Inferior parietal cortex (tissue), 1 donor: ENCODE measurements around the gene WFS1.

ENCODE experiments used
- DNase-seq: peaks from one replicate; pipeline ENCODE4 v3.0.0-alpha.2; 2016; ENCODE audit errors: extremely low spot score

WFS1 gene, protein sequence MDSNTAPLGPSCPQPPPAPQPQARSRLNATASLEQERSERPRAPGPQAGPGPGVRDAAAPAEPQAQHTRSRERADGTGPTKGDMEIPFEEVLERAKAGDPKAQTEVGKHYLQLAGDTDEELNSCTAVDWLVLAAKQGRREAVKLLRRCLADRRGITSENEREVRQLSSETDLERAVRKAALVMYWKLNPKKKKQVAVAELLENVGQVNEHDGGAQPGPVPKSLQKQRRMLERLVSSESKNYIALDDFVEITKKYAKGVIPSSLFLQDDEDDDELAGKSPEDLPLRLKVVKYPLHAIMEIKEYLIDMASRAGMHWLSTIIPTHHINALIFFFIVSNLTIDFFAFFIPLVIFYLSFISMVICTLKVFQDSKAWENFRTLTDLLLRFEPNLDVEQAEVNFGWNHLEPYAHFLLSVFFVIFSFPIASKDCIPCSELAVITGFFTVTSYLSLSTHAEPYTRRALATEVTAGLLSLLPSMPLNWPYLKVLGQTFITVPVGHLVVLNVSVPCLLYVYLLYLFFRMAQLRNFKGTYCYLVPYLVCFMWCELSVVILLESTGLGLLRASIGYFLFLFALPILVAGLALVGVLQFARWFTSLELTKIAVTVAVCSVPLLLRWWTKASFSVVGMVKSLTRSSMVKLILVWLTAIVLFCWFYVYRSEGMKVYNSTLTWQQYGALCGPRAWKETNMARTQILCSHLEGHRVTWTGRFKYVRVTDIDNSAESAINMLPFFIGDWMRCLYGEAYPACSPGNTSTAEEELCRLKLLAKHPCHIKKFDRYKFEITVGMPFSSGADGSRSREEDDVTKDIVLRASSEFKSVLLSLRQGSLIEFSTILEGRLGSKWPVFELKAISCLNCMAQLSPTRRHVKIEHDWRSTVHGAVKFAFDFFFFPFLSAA

DNA sequence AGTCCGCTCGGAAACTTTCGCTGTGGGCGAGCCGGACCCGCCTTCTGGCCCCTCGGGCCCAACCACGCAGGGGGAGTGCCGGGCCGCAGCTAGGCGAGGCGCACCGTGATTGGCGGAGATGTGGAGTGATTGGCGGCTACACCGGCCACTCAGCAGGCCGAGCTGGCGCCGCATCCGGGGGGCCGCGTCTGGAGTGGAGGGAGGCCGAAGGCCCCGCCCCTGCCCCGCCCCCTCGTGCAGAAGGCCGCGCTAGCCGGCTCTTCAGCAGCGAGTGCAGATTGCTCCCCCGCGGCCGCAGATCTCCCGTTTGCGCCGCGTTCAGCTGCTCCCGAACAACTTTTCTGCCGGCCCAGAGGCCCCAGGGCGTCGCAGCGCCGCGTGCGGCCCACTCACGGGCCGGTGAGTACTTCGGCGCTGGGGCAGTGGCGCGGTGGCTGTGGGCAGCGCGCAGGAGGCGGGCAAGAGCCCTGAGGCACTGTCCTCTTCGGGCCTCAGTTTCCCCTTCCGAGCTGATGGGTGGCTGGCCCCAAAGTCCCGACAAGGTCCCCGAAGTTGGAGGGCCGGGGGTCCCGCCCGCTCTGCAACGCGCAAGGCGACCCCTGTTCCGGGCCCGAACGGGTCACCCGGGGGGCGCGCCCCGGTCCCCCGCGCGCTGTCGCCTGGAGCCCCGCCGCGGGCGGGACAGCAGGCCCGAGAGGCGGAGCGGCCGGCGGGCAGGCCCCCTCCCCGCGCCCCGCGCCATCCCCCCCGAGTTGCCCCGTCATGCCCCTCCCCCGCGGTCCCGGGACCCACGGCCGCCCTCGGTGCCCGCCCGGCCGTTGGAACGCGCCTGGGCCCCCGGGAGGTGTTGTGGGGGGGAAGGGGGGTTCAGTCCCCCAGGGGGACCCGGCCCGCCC lies at the start of gene WFS1:
Gene WFS1 (plus strand): TSS at position 235 of the 896 bp plus-strand sequence. CDS start 7,606 bp downstream, outside the sequence.
- peak; percentile 97 for DNase-seq

DNA sequence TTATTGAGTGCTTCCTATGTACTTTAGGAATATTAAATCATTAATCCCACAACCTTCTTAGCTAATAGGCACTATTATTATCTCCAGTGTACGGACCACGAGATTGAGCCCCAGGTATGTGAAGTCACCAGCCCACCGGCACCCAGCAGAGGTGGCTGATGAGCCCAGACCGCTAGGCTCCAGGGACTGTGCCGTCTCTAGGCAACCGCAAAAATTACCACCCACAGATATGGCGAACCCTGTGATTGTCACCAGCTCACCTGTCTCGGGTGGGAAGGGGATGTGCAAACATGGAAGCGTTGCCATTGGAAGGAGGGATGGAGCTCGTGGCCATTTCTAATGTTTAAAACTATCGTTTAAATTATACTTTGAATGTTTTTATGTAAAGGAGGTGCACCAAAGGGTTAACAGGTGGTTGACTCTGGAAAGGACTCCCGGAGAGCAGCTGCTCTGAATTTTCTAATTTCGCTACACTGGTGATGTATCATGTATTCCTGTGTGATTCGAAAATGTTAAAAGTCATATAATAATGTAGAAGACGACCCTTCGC lies 48.3 kb upstream of the WFS1 start:
- no peak for DNase-seq

DNA sequence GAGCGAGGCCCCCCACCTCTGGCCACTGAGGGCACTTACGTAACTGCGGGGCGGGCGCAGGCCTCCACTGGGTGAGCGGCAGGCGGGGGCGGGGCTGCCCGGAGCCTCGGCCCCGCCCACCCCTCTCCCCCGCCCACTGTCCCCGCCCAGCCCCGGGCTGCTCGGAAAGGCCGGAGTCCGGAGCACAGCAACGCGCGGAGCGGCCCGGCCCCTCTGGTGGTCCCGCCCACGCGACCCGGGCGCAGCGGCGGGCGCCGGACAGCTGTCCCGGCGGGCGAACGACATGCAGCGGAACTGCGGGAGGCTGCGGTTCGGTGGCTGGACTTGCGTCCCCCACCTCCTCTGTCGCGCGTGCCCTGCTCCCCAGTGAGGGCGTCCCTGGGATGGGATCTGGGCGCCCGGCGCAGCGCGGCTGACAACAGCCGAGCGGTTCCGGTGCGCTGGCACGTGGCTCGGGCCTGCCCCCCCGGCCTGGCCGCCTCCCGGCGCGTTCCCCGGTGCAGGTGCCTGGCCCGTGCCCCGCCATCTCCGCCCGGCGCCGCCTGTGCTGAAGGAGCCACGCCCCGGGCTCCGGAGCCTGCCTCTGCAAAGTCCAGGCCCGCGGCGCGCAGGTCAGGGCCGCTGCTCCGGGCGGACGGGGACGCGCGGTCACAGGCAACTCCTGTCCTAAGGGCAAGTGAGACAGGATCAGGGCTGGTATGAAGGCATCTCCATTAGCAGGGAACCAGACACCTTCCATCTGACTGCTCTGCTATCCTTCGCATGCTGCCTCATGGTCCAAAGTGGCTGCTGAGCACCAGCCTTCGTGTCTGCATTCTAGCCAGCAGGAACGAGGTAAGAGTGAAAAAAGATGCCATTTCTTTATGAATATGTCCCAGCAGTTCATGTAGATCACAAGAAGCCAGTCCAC lies 47.5 kb upstream of the WFS1 start:
- DNase-seq: peak; percentile 65

DNA sequence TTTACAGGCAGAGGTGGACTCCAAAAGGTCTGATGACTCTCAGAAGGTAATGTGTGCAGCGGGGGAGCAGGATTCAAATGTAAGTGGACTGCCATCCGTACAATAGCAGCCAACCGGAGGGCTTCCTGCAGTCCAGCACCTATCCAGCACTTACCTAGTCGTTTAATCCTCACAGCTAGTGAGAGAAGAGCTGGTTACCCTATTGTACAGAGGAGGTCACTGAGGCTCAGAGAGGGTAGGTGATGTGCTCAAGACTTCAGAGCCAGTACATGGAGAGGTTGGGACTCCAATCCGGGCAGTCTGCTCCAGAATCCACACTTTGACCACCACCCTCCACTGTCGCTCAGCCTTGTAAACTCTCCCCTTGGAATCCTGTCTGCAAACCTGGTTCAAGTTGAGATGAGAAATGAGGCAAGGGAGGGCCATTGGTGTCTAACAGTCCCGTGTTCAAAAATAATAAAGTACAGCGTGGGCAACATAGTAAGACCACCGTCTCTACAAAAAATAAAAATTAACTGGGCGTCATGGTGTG lies 46.8 kb upstream of the WFS1 start:
- peak; percentile 58 for DNase-seq

DNA sequence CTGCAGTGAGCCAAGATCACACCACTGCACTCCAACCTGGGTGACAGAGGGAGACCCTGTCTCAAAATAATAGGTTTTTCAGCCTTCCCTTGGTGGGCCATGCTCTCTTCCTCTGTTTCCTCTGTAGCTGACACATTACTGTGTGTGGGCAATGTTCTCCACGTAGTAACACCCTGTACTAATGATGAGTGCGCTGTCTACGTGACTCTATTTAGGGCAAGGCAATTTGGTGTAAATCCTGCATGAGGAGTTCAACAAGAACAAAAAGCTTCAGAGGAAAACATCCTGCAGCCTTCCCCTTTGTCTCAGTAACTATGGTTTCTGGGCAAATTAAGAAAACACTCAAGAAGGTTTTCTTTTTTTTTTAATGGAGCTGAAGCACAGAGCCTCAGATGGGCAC lies 44.9 kb upstream of the WFS1 start:
- DNase-seq: no peak

DNA sequence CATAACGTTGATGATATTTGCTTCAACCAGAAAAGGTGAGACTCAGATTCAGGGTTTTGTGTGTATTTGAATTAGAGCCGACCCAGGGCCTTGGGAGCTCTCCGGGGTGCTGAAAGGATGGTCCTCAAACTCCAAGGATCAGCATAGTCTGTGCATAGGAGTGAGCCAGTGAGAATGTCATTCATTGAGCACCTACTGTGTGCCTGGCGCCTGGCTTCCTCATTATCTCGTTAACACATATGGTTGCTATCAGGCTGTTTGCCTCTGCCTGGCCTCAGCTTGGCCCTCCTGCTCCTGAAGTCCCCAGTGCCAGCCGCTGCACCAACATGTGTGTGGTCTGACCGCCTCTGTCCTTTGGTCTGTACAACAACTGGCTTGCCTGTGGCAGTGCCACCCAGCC lies 44.2 kb upstream of the WFS1 start:
- no peak for DNase-seq

DNA sequence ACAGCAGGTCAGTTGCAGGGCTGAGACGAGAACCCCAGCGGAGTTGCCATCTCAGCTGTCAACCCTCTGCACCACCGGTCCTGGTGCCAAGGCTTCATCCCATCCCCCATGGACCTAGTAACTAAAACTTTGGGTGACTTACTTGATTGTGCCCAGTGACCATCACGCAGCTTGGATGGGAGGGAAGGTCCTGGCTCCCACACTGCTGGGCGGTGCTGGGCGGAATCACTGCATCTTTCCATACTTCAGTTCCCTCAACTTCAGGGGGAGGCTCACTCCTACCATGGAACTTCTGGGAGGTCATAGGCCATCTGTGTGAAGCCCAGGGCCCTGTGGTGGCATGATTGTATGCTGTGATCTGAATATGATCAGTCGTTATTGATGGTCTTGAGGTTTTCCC lies 43.1 kb upstream of the WFS1 start:
- no peak for DNase-seq

DNA sequence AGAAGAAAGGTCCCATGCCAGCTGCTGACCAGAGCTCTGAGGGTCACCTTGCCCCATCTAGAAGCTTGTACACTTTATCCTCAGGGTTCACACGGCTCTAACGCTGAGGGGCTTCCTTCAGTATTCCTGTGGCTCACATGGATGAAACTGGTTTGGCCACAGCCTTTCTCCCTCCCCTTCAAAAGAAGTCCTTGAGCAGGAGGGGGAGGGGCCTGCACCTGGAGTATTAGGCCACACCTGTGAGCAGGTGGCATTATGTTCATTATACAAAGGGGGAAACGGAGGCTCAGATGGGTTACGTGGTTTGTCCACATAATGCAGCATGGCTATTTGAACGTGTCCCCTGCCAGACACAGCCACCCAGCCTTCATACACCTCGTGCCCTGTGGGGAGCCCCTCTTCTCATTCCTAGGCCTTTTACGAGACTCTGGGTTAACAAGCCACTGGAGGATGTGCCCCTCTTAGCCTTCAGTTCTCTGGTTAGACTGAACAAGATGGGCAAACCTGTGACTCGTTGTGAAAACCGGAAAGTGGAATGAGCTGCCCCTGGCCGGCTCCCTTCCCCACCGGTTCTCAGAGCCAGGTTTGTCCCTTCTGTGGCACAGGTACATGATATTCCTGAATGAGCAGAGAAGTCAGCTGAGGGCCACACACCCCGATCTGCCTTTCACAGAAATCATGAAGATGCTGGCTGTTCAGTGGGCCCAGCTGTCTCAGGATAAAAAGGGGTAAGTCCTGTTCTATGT lies 42.1 kb upstream of the WFS1 start:
- DNase-seq: no peak

DNA sequence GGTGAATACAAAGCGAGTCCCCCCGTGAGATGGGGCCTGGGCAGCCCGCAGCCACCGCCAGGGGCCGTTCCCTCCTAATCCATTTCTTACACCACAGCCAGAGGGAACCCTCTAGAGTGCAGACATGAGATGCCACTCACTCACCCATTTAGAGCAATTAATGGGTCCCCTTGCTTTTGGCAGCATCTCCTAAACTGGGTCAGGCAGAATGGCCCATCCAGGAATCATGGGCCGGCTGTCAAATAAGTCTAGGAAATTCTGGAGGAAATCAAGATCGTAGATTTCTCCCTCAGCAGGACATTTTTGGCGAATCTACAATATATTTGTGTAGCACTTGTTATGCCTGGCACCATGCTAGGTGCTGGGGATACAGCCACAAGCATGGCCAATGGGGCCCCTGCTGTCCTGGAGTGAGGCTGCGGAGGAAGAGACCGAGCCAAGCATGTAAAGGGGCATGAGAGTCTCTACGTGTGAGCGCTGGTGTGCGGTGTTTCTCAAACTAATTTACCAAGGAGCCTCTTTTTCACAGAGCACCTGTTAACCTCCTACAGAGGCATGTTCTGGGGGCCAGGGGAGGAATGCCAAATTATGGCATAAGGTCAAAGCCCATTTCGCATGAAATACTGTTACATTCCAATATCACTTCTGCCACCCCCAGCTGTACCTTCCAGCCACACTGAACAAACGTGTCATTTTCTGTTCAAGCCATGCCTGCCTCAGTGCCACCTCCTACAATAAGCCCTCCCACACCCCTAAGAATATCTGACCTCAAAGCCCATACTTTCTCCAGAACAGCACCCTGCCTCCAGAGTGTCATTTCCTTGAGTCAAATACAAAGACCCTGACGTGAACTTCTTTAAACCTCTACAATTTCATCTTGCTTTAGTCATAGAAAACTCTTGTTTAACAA lies 41.2 kb upstream of the WFS1 start:
- no peak for DNase-seq

DNA sequence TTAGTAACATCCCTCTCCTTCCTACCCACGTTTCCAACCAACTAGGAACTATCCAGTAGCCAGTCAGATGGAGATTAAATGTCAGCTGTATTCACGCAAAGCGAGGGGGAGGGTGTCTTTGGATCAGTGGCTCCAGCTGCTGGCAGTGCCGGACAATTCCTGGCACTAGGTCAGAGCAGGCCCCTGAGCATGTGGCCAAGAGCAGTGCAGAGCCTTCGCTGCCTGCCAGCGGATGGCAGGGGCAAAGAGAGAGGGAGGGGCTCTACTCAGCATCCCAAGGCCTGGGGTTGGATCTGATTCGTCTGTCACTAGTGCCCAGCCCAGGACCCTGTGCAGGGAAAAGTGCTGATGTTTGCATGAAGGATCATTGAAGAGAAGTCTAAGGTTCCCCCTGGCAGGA lies 40.6 kb upstream of the WFS1 start:
- peak; percentile 62 for DNase-seq

DNA sequence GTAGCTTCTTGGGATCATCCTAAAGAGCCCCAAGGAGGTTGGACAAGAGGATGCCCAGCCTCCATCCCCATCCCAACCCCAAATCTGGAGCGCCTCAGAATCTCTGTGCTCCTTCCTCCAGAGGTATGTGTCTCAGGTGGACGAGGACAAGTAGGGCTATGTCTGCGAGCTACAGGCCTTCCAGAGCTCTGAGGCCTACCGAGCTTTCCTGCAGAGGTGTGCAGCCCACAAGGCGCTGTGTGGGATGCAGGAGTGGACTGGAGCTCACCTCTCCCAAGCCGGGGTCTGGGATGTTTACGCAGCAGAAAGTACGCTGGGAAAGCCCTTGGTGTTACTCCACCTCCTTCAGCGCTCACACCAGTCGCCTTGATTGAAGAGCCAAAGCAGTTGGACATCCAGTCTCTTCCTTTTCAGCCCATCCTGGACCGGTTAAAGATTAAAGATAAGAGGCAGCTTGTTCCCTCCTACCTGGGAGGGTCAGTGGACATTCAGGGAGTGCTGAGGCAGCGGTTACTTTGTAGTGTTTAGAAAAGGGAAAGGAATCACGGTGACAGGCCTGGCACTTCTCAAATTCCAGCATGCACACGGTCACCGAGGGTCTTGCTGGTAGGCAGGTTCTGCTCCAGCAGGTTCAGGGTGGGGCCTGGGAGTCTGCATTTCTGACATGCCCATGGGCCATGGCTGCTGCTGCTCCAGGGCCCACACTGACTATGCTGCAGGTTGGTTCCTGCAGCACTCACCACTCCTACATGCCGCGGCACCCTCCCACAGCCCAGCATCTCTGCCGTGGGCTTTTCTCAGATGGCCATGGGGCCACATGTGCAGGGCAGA lies 39.8 kb upstream of the WFS1 start:
- DNase-seq: no peak

DNA sequence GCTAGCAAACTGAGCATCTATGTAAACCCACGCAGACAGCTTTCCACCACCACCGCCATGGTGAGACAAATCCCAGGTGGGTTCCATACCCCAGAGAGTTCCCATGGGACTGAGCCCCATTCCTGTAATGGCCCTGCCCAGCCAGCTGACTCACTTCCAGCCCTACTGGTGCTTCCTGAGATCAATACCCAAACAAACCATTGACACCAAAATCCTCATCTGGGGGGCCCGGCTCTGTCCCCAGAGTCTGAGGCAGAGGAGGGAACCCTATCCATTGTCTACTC lies 39.2 kb upstream of the WFS1 start:
- DNase-seq: no peak

DNA sequence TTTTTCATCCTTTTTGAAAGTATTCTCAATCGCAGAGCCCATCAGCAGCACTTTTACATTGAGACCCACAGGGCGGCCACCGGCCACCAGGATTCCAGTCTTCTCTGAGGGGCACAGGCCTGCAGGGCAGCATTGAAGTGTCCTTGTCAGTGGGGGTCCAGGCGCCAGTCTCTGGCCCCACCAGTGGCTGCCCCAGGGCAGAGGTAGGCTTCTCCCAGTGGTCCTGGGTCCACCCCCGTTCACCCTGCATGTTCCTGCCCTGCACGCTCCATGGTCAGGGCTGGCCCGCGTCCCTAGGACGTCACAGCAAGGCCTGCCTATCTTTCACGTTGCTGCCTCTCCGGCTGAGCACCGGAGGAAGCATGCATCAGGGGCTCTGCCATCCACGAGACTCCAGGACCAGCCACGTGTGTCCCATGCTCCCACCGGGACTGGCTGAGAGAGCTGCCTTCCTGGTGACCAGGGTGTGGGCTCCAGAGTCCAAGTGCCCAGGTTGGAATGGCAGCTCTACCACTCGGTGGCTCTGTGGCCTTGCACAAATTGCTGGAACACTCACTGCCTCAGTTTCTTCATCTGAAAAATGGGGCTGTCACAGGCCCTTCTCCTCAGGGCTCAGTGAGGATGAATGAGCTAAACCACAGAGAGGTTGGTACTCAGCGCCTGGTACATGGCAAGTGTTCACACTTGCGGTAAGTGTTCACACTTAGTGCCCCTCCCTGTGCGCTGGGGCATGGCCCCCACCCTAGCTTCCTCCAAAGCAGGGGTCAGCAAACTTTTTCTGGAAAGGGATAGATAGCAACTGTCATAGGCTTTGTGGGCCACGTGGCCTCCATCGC lies 38.6 kb upstream of the WFS1 start:
- DNase-seq: no peak

DNA sequence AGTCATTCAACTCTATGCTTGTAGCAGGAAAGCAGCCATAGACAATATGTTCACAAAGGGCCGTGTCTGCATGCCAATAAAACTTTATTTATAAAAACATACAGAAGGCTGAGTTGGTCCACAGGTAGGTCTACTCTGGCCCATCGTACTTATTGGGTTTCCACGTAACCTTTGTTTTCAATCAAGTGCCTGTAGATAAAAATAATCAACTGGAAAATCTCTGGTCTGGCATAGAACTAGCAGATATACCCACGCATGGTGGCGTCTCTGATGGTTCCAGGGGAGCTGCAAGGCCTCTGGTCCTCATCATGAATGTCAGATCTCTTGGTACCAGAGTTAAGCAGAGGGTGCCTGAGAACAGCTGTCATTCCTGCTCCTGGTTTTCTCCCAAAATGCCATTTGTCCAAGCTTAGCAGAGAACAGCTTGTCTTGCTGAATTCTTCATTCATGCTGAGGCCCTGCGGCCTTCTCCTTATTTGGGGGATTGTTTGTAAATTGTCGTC lies 37.9 kb upstream of the WFS1 start:
- no peak for DNase-seq

DNA sequence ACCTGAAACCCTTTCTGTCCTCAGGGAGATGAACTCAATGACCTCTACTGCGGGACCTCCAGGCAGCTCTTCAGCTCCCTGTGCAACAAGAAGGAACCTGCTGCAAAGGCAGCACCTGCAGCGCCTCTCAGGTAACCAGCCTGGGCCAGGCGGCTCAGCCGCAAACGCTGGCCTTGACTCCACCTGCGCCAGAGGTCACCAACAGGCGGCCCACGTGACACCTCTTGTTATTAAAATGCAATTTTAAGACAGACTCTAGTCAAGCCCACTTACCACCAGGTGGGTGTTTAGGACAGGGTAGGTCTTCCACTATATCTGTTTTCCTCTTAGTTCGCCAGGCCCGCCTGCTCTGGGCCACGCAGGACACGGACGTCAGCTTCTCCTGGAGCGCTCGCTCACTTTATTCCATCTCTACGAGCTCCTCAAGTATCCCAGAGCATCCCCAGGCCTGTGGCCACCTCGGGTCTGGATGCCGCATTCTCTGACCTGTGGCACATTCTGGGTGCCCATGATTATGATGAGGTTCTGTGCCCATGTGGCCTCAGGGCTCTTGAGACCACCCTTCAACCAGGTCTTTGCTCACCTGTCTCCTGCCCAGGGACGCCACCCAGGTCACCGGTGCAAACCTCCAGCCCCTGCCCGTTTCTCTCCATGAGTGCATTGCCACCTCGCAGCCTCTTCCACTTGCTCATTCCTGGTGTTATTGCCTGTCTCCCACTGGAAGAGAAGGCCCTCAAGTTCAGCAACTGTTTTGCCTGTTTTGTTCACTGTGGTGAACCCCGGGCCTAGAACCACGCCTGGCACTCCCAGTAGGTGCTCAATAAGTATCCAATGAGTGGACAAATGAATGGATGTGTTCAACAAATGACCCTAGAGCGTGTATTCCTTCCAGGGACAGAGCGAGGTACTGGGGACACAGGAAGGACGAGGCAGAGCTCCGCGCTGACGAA lies 36.5 kb upstream of the WFS1 start:
- DNase-seq: no peak
